Peyer's patch (tissue), 4 donors: ENCODE data around the gene PCDHGC5. TPM values are rescaled to one million over a fixed set of nuclear protein-coding genes. Genes with fewer than 3 reads are reported as not detected.

ENCODE experiments used
- DNase-seq, 3 donors: peaks; one replicate each; pipeline ENCODE4 v3.0.0-alpha.2; 2017 to 2019
- H3K27ac ChIP-seq, 4 donors: fragments of 200-600 bp; sonication (generic); one replicate each; pipeline ENCODE4 v1.5.1; 2016 to 2019
- H3K27me3 ChIP-seq, 2 donors: fragments of 200-600 bp; sonication (generic); one replicate each; pipeline ENCODE4 v1.5.1; 2019
- H3K36me3 ChIP-seq, 3 donors: fragments of 200-600 bp; sonication (generic); one replicate each; pipeline ENCODE4 v1.5.1; 2016 to 2019
- H3K4me1 ChIP-seq, 4 donors: fragments of 200-600 bp; sonication (generic); one replicate each; pipeline ENCODE4 v1.5.1; 2016 to 2019
- H3K4me3 ChIP-seq, 4 donors: fragments of 200-600 bp; sonication (generic); 1 replicate in 3 of 4; 2 replicates in 1 of 4; pipeline ENCODE4 v1.5.1; 2016 to 2019; ENCODE audit warnings: mild to moderate bottlenecking in 1 of 4
- H3K9me3 ChIP-seq, 4 donors: fragments of 200-600 bp; sonication (generic); one replicate each; pipeline ENCODE4 v1.5.1; 2016 to 2019; ENCODE audit warnings: mild to moderate bottlenecking in 1 of 4
- POLR2A ChIP-seq, 2 donors: fragments of 450-650 bp; IDR thresholded peaks; one replicate each; pipeline ENCODE4 v1.5.1; 2017; ENCODE audit warnings: antibody characterized with exemption in 2 of 2, mild to moderate bottlenecking in 2 of 2, moderate library complexity in 2 of 2
- total RNA-seq, 4 donors: library from RNA; depleted of rRNA; stranded (reverse); fragments of >200 nt; gene quantifications; one replicate each; pipeline ENCODE4 v1.1.0, GENCODE V29; 2016
- TF ChIP-seq, protein P1 (sequence below), 6 experiments: fragments of 450-650 bp in 4 of 6; fragments of 200-600 bp in 2 of 6; sonication (generic) in 1 of 6; IDR thresholded peaks; one replicate each; pipeline ENCODE4 v1.5.1; 2017 to 2019; ENCODE audit warnings: antibody characterized with exemption in 6 of 6, mild to moderate bottlenecking in 3 of 6, moderate library complexity in 1 of 6

PCDHGC5 gene
- total RNA-seq, 4 donors from 2014 or later, result 0.67 to 1.4 (median 0.95) TPM; not detected in 1

DNA sequence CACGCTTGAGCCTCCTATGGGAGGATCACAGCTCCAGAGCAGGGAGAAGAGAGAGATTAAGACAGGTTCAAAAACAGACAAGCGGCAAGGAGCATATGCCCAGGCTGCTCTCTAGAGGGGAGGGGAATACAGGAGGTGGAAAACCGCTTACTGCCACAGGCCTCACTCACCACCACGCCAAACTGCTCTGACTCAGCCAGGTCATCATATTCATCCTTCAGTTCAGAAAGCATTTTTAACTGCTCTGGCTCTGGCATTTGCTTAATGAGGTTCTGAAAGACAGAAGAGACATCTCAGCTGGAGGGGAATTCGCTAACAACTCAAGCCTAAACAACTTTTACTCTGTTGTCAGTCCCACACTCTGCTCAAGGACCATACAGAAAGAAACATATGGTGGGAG, 40.1 kb downstream of the PCDHGC5 start:
- H3K36me3 ChIP-seq, result peaks cover 0 to 68% (median 0%) of the 10 kb centered on the region in 3 donors
- no peak for DNase-seq
- H3K4me1 ChIP-seq, result peaks cover 0 to 19% (median 2%) of the 10 kb centered on the region in 4 donors
- no peaks in the 10 kb centered on the region for H3K27me3 ChIP-seq
- peak overlapping the region in 3 of 4 donors; percentile 11 to 39 (median 16) for H3K27ac ChIP-seq
- H3K9me3 ChIP-seq, result no peaks in the 10 kb centered on the region
- TF ChIP-seq, protein P1, sequence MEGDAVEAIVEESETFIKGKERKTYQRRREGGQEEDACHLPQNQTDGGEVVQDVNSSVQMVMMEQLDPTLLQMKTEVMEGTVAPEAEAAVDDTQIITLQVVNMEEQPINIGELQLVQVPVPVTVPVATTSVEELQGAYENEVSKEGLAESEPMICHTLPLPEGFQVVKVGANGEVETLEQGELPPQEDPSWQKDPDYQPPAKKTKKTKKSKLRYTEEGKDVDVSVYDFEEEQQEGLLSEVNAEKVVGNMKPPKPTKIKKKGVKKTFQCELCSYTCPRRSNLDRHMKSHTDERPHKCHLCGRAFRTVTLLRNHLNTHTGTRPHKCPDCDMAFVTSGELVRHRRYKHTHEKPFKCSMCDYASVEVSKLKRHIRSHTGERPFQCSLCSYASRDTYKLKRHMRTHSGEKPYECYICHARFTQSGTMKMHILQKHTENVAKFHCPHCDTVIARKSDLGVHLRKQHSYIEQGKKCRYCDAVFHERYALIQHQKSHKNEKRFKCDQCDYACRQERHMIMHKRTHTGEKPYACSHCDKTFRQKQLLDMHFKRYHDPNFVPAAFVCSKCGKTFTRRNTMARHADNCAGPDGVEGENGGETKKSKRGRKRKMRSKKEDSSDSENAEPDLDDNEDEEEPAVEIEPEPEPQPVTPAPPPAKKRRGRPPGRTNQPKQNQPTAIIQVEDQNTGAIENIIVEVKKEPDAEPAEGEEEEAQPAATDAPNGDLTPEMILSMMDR (IDR thresholded peaks at IDR 0.05), result no peak
- no peak for TF ChIP-seq POLR2A (IDR thresholded peaks at IDR 0.05)
- no peak overlapping the region for H3K4me3 ChIP-seq

DNA sequence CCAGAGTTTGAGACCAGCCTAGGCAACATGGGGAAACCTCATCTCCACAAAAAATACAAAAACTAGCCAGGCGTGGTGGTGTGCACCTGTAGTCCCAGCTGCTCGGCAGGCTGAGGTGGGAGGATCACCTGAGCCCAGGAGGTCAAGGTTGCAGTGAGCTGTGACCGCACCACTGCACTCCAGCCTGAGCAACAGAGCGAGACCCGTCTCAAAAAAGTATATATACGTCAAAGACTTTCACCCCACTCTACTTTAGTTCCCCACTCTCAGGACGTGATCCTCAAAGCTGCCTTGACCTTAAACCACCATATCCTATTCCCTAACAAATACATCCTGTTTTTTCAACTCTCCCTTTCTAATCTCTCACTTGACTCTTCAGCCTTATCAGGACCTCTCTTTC, 41.0 kb downstream of the PCDHGC5 start:
- H3K27ac ChIP-seq, result peak overlapping the region in 2 of 4 donors; percentile 11 to 16
- TF ChIP-seq, protein P1 (IDR thresholded peaks at IDR 0.05), result no peak
- TF ChIP-seq POLR2A (IDR thresholded peaks at IDR 0.05), result no peak
- peak in 1 of 3 donors; percentile 39 for DNase-seq
- no peaks in the 10 kb centered on the region for H3K27me3 ChIP-seq
- no peaks in the 10 kb centered on the region for H3K9me3 ChIP-seq
- no peak overlapping the region for H3K4me3 ChIP-seq
- H3K36me3 ChIP-seq, result peaks cover 0 to 68% (median 0%) of the 10 kb centered on the region in 3 donors
- peaks cover 0 to 13% (median 2%) of the 10 kb centered on the region in 4 donors for H3K4me1 ChIP-seq

DNA sequence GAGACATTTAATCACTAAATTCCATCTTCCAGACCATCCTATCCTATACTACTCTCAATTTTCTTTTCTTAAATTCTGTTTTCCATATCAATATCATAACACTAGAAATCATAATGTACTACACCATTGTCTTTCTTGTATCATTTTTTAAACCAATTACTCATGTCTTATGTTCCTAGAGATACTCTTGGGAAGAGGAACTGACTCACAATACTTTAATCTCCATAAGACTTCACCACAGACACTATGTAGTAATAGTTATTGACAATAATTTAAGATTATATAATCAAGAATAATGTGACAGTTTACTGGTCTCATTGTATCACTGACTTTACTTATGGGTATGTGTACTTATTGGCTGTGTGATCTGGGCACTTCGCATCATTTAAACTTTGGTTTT, 43.8 kb downstream of the PCDHGC5 start:
- DNase-seq, result no peak
- no peaks in the 10 kb centered on the region for H3K27me3 ChIP-seq
- H3K4me3 ChIP-seq, result no peak overlapping the region
- TF ChIP-seq, protein P1 (IDR thresholded peaks at IDR 0.05), result no peak
- TF ChIP-seq POLR2A (IDR thresholded peaks at IDR 0.05), result no peak
- H3K4me1 ChIP-seq, result no peaks in the 10 kb centered on the region
- no peak overlapping the region for H3K27ac ChIP-seq
- no peaks in the 10 kb centered on the region for H3K9me3 ChIP-seq
- H3K36me3 ChIP-seq, result peaks cover 0 to 53% (median 0%) of the 10 kb centered on the region in 3 donors

DNA sequence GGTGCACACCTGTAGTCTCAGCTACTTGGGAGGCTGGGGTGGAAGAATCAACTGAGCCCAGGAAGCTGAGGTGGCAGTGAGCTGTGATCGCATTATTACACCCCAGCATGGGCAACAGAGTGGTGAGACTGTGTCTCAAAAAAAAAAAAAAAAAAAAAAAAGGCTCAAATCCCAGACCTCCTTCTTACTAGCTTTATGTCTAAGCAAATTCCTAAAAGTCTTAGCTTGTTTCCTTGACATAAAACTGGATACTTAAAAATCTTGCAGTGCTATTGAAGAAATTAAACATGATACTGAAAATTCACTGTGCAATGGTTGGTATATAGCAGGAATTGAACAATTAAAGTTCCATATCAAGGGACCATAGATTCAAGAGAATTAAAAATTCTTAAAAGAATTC, 45.0 kb downstream of the PCDHGC5 start:
- peaks cover 0 to 41% (median 0%) of the 10 kb centered on the region in 3 donors for H3K36me3 ChIP-seq
- TF ChIP-seq POLR2A (IDR thresholded peaks at IDR 0.05), result no peak
- TF ChIP-seq, protein P1 (IDR thresholded peaks at IDR 0.05), result no peak
- H3K4me1 ChIP-seq, result no peaks in the 10 kb centered on the region
- H3K27ac ChIP-seq, result no peak overlapping the region
- H3K27me3 ChIP-seq, result no peaks in the 10 kb centered on the region
- H3K4me3 ChIP-seq, result no peak overlapping the region
- DNase-seq, result no peak
- H3K9me3 ChIP-seq, result no peaks in the 10 kb centered on the region

DNA sequence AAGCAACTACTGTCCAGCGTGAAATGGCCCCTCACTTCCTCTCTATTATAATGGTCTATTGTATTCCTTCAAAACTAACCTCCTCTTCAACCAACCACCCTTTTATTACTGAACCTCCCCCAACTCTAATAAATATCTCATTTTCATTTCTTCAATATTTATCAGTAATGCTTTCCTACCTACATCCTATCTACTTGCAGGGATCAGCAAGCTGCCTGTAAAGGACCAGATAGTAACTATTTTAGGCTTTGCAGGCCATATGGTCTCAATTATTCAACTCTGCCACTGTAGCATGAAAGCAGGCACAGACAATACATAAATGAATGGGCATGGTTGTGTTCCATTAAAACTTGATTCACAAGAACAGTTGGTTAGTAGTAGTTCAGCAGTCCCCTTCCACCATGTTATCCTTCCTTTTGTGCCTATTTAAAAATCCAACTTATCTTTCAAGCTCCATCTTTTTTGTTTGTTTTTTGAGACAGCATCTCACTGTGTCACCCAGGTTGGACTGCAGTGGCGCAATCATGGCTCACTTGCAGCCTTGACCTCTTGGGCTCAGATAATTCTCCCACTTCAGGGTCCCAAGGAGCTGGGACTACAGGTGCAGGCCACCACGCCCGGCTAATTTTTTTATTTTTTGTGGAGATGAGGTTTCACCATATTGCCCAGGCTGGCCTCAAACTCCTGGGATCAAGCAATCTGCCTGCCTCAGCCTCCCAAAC, 45.8 kb downstream of the PCDHGC5 start:
- no peaks in the 10 kb centered on the region for H3K27me3 ChIP-seq
- no peak for DNase-seq
- H3K4me1 ChIP-seq, result no peaks in the 10 kb centered on the region
- no peaks in the 10 kb centered on the region for H3K9me3 ChIP-seq
- no peak overlapping the region for H3K27ac ChIP-seq
- peaks cover 0 to 34% (median 0%) of the 10 kb centered on the region in 3 donors for H3K36me3 ChIP-seq
- H3K4me3 ChIP-seq, result no peak overlapping the region
- TF ChIP-seq POLR2A (IDR thresholded peaks at IDR 0.05), result no peak
- TF ChIP-seq, protein P1 (IDR thresholded peaks at IDR 0.05), result no peak

Other genes starting within 250 kb of the PCDHGC5 start
- gene PCDHB15, start 243.7 kb upstream of the PCDHGC5 start, total RNA-seq, result under 1 TPM in 2 of 4 donors, not detected in 2; 0.27 to 0.35 TPM
- 1 to 10 TPM; 1.1 to 4.1 (median 2.9) TPM for gene SLC25A2, start 185.0 kb upstream of the PCDHGC5 start, total RNA-seq
- 10 to 100 TPM; 42.2 to 80.0 (median 47.5) TPM for gene TAF7, start 168.3 kb upstream of the PCDHGC5 start, total RNA-seq
- gene PCDHGA1, start 158.6 kb upstream of the PCDHGC5 start, total RNA-seq, result 1 to 10 TPM in 1 of 4 donors, not detected in 3; 1.7 TPM
- 1 to 10 TPM in 2 of 4 donors, under 1 TPM in 1, not detected in 1; 0.57 to 1.7 (median 1.1) TPM for gene PCDHGA2, start 150.3 kb upstream of the PCDHGC5 start, total RNA-seq
- 1 to 10 TPM in 1 of 4 donors, under 1 TPM in 2, not detected in 1; 0.40 to 1.7 (median 0.76) TPM for gene PCDHGA3, start 145.3 kb upstream of the PCDHGC5 start, total RNA-seq
- under 1 TPM in 3 of 4 donors, not detected in 1; 0.27 to 0.53 (median 0.47) TPM for gene PCDHGB1, start 139.0 kb upstream of the PCDHGC5 start, total RNA-seq
- gene PCDHGA4, start 134.1 kb upstream of the PCDHGC5 start, total RNA-seq, result 1 to 10 TPM in 2 of 4 donors, under 1 TPM in 2; 0.27 to 3.3 (median 0.81) TPM
- gene PCDHGB2, start 129.1 kb upstream of the PCDHGC5 start, total RNA-seq, result 1 to 10 TPM; 1.2 to 5.8 (median 1.6) TPM
- gene PCDHGA5, start 124.9 kb upstream of the PCDHGC5 start, total RNA-seq, result 10 to 100 TPM in 1 of 4 donors, 1 to 10 TPM in 2, under 1 TPM in 1; 0.94 to 10.7 (median 1.7) TPM
- 1 to 10 TPM; 1.6 to 5.0 (median 2.0) TPM for gene PCDHGB3, start 118.8 kb upstream of the PCDHGC5 start, total RNA-seq
- gene PCDHGA6, start 115.2 kb upstream of the PCDHGC5 start, total RNA-seq, result 1 to 10 TPM in 2 of 4 donors, under 1 TPM in 2; 0.70 to 4.1 (median 1.0) TPM
- gene PCDHGA7, start 106.3 kb upstream of the PCDHGC5 start, total RNA-seq, result 1 to 10 TPM in 2 of 4 donors, under 1 TPM in 2; 0.35 to 2.5 (median 0.95) TPM
- 1 to 10 TPM; 1.1 to 3.3 (median 1.9) TPM for gene PCDHGB4, start 101.4 kb upstream of the PCDHGC5 start, total RNA-seq
- 1 to 10 TPM in 2 of 4 donors, under 1 TPM in 2; 0.35 to 2.5 (median 1.1) TPM for gene PCDHGA8, start 96.4 kb upstream of the PCDHGC5 start, total RNA-seq
- gene PCDHGB5, start 91.1 kb upstream of the PCDHGC5 start, total RNA-seq, result 1 to 10 TPM; 2.3 to 9.1 (median 2.9) TPM
- gene PCDHGA9, start 86.3 kb upstream of the PCDHGC5 start, total RNA-seq, result 10 to 100 TPM in 1 of 4 donors, 1 to 10 TPM in 3; 1.9 to 17.3 (median 4.0) TPM
- 1 to 10 TPM; 1.1 to 7.4 (median 3.3) TPM for gene PCDHGB6, start 81.1 kb upstream of the PCDHGC5 start, total RNA-seq
- gene PCDHGA10, start 76.1 kb upstream of the PCDHGC5 start, total RNA-seq, result 1 to 10 TPM; 3.2 to 7.7 (median 4.2) TPM
- gene PCDHGB7, start 71.4 kb upstream of the PCDHGC5 start, total RNA-seq, result 1 to 10 TPM; 4.0 to 5.8 (median 4.3) TPM
- gene PCDHGA11, start 68.0 kb upstream of the PCDHGC5 start, total RNA-seq, result 1 to 10 TPM; 1.1 to 5.0 (median 2.4) TPM
- 10 to 100 TPM in 1 of 4 donors, 1 to 10 TPM in 3; 1.4 to 12.4 (median 4.7) TPM for gene PCDHGA12, start 58.6 kb upstream of the PCDHGC5 start, total RNA-seq
- 10 to 100 TPM; 10.2 to 29.7 (median 16.7) TPM for gene PCDHGC3, start 13.1 kb upstream of the PCDHGC5 start, total RNA-seq
- gene PCDHGC4, start 4.1 kb upstream of the PCDHGC5 start, total RNA-seq, result 10 to 100 TPM in 1 of 4 donors, 1 to 10 TPM in 3; 1.7 to 11.3 (median 5.3) TPM
- gene DIAPH1, start 129.9 kb downstream of the PCDHGC5 start, total RNA-seq, result 100 to 1,000 TPM in 2 of 4 donors, 10 to 100 TPM in 2; 98.2 to 115 (median 102) TPM
- gene HDAC3, start 147.8 kb downstream of the PCDHGC5 start, total RNA-seq, result 10 to 100 TPM; 31.2 to 55.6 (median 47.9) TPM
- 10 to 100 TPM in 3 of 4 donors, 1 to 10 TPM in 1; 8.0 to 13.2 (median 10.6) TPM for gene RELL2, start 147.9 kb downstream of the PCDHGC5 start, total RNA-seq
- gene FCHSD1, start 162.3 kb downstream of the PCDHGC5 start, total RNA-seq, result 100 to 1,000 TPM in 1 of 4 donors, 10 to 100 TPM in 3; 19.8 to 116 (median 45.7) TPM
- 10 to 100 TPM in 2 of 4 donors, 1 to 10 TPM in 2; 1.1 to 13.2 (median 9.7) TPM for gene ARAP3, start 193.1 kb downstream of the PCDHGC5 start, total RNA-seq